ENCODE measurements around the gene ZNFX1. TPM values are rescaled to one million over a fixed set of nuclear protein-coding genes. Genes with fewer than 3 reads are reported as not detected.
A peak's percentile ranks its signal among the peaks of the same experiment; 100 is the strongest.

Gene ZNFX1
- total and polyA plus RNA-seq, 9 of the 15 experiments (the other 6 are each of a cell fraction or from before 2014, with no cell fraction given) = 3.8 to 13.8 (median 10.3) TPM

DNA sequence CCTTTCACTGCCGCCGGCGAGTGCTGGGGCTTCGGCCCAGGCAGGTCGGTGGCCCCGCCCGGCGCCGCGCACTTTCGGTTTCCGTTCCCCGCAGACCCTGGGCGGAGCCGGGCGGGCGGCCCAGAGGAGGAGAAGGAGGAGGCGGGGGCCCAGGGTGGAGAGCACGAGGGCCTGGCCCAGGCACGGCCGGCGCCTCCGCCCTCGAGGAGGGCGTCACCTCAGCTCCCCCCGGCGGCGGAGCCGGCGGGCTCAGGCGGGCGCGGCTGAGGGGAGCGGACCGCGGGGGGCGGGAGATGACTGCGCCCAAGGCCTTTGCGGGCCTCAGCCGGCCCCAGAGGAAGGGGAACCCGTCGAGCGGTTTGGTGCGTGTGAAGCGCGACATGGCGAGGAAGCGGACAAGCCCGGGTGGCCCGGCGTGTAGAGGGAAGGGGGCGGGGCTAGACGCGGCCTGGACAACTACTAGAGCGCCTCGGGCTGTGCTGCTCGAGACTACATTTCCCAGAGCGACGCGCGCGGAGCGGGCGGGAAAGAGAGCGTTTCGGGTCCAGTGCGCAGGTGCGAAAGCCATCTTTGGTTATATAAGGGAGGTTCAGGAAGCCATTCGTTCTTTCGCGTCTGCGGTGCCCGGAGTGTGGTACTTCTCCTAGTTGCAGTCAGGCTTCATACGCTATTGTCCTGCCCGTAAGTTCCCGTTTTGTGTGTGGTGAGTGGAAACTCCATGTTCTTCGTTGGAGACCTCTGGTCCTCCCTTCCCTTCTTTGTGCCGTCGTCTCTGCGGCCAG lies at the start of gene ZNFX1 (continued):
- TF ChIP-seq L3MBTL2 (IDR thresholded peaks at IDR 0.05) (peak; percentile 99), NFYB (IDR thresholded peaks at IDR 0.05; ENCODE audit: extremely low read depth, insufficient read length) (no peak), RFX1 (IDR thresholded peaks at IDR 0.05) (no peak), ZNF764 (CRISPR knock-in tag; IDR thresholded peaks at IDR 0.05; ENCODE audit: low read depth) (no peak), ARNT (IDR thresholded peaks at IDR 0.05) (0 out of 4 replicates have a peak, but pooled peaks of 1 of the 2 experiments have one; percentile 66), RNF2 (IDR thresholded peaks at IDR 0.05) (peak; percentile 87), ZNF780A (CRISPR knock-in tag; IDR thresholded peaks at IDR 0.05) (no peak), ZNF3 (CRISPR knock-in tag; IDR thresholded peaks at IDR 0.05) (no peak), JUND (IDR thresholded peaks at IDR 0.05; ENCODE audit: borderline replicate concordance, low read depth, low read length) (peak; percentile 50), JUND (tag; IDR thresholded peaks at IDR 0.05; ENCODE audit: borderline replicate concordance, low read depth, low read length) (no peak; the same call in 2 of the 3 replicates), GATAD2B (IDR thresholded peaks at IDR 0.05; ENCODE audit: borderline replicate concordance) (peak; percentile 83), DNMT1 (IDR thresholded peaks at IDR 0.05) (no peak)
- TF ChIP-seq, protein P1, sequence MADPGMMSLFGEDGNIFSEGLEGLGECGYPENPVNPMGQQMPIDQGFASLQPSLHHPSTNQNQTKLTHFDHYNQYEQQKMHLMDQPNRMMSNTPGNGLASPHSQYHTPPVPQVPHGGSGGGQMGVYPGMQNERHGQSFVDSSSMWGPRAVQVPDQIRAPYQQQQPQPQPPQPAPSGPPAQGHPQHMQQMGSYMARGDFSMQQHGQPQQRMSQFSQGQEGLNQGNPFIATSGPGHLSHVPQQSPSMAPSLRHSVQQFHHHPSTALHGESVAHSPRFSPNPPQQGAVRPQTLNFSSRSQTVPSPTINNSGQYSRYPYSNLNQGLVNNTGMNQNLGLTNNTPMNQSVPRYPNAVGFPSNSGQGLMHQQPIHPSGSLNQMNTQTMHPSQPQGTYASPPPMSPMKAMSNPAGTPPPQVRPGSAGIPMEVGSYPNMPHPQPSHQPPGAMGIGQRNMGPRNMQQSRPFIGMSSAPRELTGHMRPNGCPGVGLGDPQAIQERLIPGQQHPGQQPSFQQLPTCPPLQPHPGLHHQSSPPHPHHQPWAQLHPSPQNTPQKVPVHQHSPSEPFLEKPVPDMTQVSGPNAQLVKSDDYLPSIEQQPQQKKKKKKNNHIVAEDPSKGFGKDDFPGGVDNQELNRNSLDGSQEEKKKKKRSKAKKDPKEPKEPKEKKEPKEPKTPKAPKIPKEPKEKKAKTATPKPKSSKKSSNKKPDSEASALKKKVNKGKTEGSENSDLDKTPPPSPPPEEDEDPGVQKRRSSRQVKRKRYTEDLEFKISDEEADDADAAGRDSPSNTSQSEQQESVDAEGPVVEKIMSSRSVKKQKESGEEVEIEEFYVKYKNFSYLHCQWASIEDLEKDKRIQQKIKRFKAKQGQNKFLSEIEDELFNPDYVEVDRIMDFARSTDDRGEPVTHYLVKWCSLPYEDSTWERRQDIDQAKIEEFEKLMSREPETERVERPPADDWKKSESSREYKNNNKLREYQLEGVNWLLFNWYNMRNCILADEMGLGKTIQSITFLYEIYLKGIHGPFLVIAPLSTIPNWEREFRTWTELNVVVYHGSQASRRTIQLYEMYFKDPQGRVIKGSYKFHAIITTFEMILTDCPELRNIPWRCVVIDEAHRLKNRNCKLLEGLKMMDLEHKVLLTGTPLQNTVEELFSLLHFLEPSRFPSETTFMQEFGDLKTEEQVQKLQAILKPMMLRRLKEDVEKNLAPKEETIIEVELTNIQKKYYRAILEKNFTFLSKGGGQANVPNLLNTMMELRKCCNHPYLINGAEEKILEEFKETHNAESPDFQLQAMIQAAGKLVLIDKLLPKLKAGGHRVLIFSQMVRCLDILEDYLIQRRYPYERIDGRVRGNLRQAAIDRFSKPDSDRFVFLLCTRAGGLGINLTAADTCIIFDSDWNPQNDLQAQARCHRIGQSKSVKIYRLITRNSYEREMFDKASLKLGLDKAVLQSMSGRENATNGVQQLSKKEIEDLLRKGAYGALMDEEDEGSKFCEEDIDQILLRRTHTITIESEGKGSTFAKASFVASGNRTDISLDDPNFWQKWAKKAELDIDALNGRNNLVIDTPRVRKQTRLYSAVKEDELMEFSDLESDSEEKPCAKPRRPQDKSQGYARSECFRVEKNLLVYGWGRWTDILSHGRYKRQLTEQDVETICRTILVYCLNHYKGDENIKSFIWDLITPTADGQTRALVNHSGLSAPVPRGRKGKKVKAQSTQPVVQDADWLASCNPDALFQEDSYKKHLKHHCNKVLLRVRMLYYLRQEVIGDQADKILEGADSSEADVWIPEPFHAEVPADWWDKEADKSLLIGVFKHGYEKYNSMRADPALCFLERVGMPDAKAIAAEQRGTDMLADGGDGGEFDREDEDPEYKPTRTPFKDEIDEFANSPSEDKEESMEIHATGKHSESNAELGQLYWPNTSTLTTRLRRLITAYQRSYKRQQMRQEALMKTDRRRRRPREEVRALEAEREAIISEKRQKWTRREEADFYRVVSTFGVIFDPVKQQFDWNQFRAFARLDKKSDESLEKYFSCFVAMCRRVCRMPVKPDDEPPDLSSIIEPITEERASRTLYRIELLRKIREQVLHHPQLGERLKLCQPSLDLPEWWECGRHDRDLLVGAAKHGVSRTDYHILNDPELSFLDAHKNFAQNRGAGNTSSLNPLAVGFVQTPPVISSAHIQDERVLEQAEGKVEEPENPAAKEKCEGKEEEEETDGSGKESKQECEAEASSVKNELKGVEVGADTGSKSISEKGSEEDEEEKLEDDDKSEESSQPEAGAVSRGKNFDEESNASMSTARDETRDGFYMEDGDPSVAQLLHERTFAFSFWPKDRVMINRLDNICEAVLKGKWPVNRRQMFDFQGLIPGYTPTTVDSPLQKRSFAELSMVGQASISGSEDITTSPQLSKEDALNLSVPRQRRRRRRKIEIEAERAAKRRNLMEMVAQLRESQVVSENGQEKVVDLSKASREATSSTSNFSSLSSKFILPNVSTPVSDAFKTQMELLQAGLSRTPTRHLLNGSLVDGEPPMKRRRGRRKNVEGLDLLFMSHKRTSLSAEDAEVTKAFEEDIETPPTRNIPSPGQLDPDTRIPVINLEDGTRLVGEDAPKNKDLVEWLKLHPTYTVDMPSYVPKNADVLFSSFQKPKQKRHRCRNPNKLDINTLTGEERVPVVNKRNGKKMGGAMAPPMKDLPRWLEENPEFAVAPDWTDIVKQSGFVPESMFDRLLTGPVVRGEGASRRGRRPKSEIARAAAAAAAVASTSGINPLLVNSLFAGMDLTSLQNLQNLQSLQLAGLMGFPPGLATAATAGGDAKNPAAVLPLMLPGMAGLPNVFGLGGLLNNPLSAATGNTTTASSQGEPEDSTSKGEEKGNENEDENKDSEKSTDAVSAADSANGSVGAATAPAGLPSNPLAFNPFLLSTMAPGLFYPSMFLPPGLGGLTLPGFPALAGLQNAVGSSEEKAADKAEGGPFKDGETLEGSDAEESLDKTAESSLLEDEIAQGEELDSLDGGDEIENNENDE (IDR thresholded peaks at IDR 0.05; ENCODE audit: low read depth, low read length) = no peak
- TF ChIP-seq, protein P2, sequence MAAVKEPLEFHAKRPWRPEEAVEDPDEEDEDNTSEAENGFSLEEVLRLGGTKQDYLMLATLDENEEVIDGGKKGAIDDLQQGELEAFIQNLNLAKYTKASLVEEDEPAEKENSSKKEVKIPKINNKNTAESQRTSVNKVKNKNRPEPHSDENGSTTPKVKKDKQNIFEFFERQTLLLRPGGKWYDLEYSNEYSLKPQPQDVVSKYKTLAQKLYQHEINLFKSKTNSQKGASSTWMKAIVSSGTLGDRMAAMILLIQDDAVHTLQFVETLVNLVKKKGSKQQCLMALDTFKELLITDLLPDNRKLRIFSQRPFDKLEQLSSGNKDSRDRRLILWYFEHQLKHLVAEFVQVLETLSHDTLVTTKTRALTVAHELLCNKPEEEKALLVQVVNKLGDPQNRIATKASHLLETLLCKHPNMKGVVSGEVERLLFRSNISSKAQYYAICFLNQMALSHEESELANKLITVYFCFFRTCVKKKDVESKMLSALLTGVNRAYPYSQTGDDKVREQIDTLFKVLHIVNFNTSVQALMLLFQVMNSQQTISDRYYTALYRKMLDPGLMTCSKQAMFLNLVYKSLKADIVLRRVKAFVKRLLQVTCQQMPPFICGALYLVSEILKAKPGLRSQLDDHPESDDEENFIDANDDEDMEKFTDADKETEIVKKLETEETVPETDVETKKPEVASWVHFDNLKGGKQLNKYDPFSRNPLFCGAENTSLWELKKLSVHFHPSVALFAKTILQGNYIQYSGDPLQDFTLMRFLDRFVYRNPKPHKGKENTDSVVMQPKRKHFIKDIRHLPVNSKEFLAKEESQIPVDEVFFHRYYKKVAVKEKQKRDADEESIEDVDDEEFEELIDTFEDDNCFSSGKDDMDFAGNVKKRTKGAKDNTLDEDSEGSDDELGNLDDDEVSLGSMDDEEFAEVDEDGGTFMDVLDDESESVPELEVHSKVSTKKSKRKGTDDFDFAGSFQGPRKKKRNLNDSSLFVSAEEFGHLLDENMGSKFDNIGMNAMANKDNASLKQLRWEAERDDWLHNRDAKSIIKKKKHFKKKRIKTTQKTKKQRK (IDR thresholded peaks at IDR 0.05; ENCODE audit: borderline replicate concordance, low read depth, low read length) = no peak
